H1 (cell line): Measurements from ENCODE around the gene TEX44. TPM values are rescaled to one million over a fixed set of nuclear protein-coding genes. Genes with fewer than 3 reads are reported as not detected.
A peak's percentile ranks its signal among the peaks of the same experiment; 100 is the strongest.

Source experiments
- CTCF ChIA-PET: fragments of 300-600 bp; sonication (Branson Sonifier 250); formaldehyde crosslinking; loops from one replicate; lab custom pipeline; 2021; ENCODE audit not compliant: partially characterized antibody; lab: Charles Lee
- POLR2A ChIA-PET: fragments of 300-600 bp; sonication (Branson Sonifier 250); formaldehyde crosslinking; loops from one replicate; lab custom pipeline; 2021; ENCODE audit warnings: inconsistent platforms; ENCODE audit not compliant: partially characterized antibody; lab: Charles Lee
- DNase-seq, 2 experiments: peaks; one replicate each; pipeline versions ENCODE4 v3.0.0 to v3.0.0-alpha.2; 2010 to 2022; ENCODE audit warnings: low spot score in 2 of 2, low read depth in 1 of 2, mixed read lengths in 1 of 2
- FAIRE-seq: peaks from 2 replicates; lab custom pipeline; 2011; peaks lifted over from hg19 to GRCh38; lab: Jason Lieb, UNC
- H2AFZ ChIP-seq: 2 replicates; pipeline ENCODE4 v1.8.1; 2012; ENCODE audit warnings: low read length, inconsistent platforms
- H2AK5ac ChIP-seq: 2 replicates; pipeline ENCODE4 v1.6.1; 2013; ENCODE audit warnings: low read depth, low read length
- H2BK120ac ChIP-seq: replicated peaks from 2 replicates; pipeline ENCODE3; 2013; ENCODE audit warnings: low read depth, low read length, inconsistent platforms
- H2BK12ac ChIP-seq: 2 replicates; pipeline ENCODE4 v1.6.1; 2013; ENCODE audit warnings: low read depth, low read length
- H2BK15ac ChIP-seq: 2 replicates; pipeline ENCODE4 v1.6.1; 2013; ENCODE audit warnings: low read length
- H2BK20ac ChIP-seq: 2 replicates; pipeline ENCODE4 v1.6.1; 2013; ENCODE audit warnings: low read length
- H2BK5ac ChIP-seq: 2 replicates; pipeline ENCODE4 v1.6.1; 2013; ENCODE audit warnings: low read depth, low read length
- H3K14ac ChIP-seq: 2 replicates; pipeline ENCODE4 v1.6.1; 2013; ENCODE audit warnings: inconsistent platforms; ENCODE audit not compliant: insufficient read length
- H3K18ac ChIP-seq: 2 replicates; pipeline ENCODE4 v1.6.1; 2013; ENCODE audit warnings: low read length; ENCODE audit errors: extremely low read depth
- H3K23ac ChIP-seq: 2 replicates; pipeline ENCODE4 v1.6.1; 2013; ENCODE audit warnings: inconsistent platforms; ENCODE audit not compliant: insufficient read length
- H3K23me2 ChIP-seq: 2 replicates; pipeline ENCODE4 v1.6.1; 2013; ENCODE audit warnings: low read depth, low read length
- H3K27ac ChIP-seq: 2 replicates; pipeline ENCODE4 v1.6.1; 2011; ENCODE audit warnings: low read depth, low read length, inconsistent platforms
- H3K27me3 ChIP-seq, 4 experiments: replicated peaks in 1 of 4; 1 replicate in 1 of 4; 2 replicates in 3 of 4; pipeline versions ENCODE4 v1.6.1 to v1.8.1; 2011 to 2013; ENCODE audit warnings: low read length in 3 of 4, mild to moderate bottlenecking in 3 of 4, inconsistent platforms in 2 of 4, mixed read lengths in 2 of 4, moderate library complexity in 1 of 4; ENCODE audit not compliant: control insufficient read depth in 3 of 4, insufficient read depth in 3 of 4; ENCODE audit errors: extremely low read depth in 1 of 4
- H3K36me3 ChIP-seq, 4 experiments: 2 replicates each; pipeline versions ENCODE4 v1.6.1 to v1.8.1; 2011 to 2013; ENCODE audit warnings: mild to moderate bottlenecking in 4 of 4, low read length in 3 of 4, moderate library complexity in 2 of 4, control low read depth in 1 of 4, inconsistent platforms in 1 of 4; ENCODE audit not compliant: insufficient read depth in 4 of 4, control insufficient read depth in 2 of 4
- H3K4ac ChIP-seq: replicated peaks from 2 replicates; pipeline ENCODE3; 2013; ENCODE audit warnings: low read length, low read depth, mixed read lengths, inconsistent platforms; ENCODE audit not compliant: insufficient read length
- H3K4me1 ChIP-seq, 4 experiments: replicated peaks in 1 of 4; 1 replicate in 1 of 4; 2 replicates in 3 of 4; pipeline versions ENCODE4 v1.6.1 to v1.8.1; 2011 to 2013; ENCODE audit warnings: low read length in 3 of 4, inconsistent platforms in 2 of 4, mixed read lengths in 1 of 4; ENCODE audit not compliant: insufficient read depth in 4 of 4, control insufficient read depth in 3 of 4
- H3K4me2 ChIP-seq, 2 experiments: 2 replicates each; pipeline versions ENCODE4 v1.6.1 to v1.8.1; 2011 to 2013; ENCODE audit warnings: low read depth in 2 of 2, low read length in 2 of 2, control low read depth in 1 of 2, inconsistent platforms in 1 of 2, mild to moderate bottlenecking in 1 of 2; ENCODE audit not compliant: insufficient read depth in 1 of 2
- H3K4me3 ChIP-seq, 4 experiments: fragments of 200-600, 300-600 bp in 1 of 4; sonication (generic), shearing (Covaris generic), sonication (Bioruptor Twin) in 1 of 4; 2 replicates each; pipeline versions ENCODE4 v1.5.1 to v1.8.1; 2011 to 2016; ENCODE audit warnings: low read length in 4 of 4, low read depth in 3 of 4, control low read depth in 2 of 4, inconsistent platforms in 2 of 4, mild to moderate bottlenecking in 2 of 4, mixed read lengths in 1 of 4, moderate library complexity in 1 of 4; ENCODE audit not compliant: insufficient read depth in 2 of 4; ENCODE audit errors: extremely low read depth in 1 of 4
- H3K56ac ChIP-seq: replicated peaks from 2 replicates; pipeline ENCODE3; 2013; ENCODE audit warnings: low read depth, mild to moderate bottlenecking, mixed read lengths, low read length, inconsistent platforms; ENCODE audit not compliant: insufficient read length
- H3K79me1 ChIP-seq: 2 replicates; pipeline ENCODE4 v1.6.1; 2013; ENCODE audit warnings: low read depth, low read length, control low read depth
- H3K79me2 ChIP-seq, 2 experiments: 2 replicates each; pipeline versions ENCODE4 v1.6.1 to v1.8.1; 2012 to 2013; ENCODE audit warnings: low read length in 2 of 2, mild to moderate bottlenecking in 2 of 2, inconsistent platforms in 1 of 2; ENCODE audit not compliant: insufficient read depth in 2 of 2, control insufficient read depth in 1 of 2
- H3K9ac ChIP-seq, 4 experiments: replicated peaks in 1 of 4; 1 replicate in 1 of 4; 2 replicates in 3 of 4; pipeline versions ENCODE4 v1.6.1 to v1.8.1; 2011 to 2013; ENCODE audit warnings: low read depth in 3 of 4, low read length in 3 of 4, control low read depth in 2 of 4, mild to moderate bottlenecking in 2 of 4, moderate library complexity in 2 of 4, inconsistent platforms in 1 of 4; ENCODE audit errors: extremely low read depth in 1 of 4
- H3K9me3 ChIP-seq, 2 experiments: 2 replicates each; pipeline versions ENCODE4 v1.6.1 to v1.8.1; 2012 to 2013; ENCODE audit warnings: mild to moderate bottlenecking in 2 of 2, moderate library complexity in 2 of 2, control low read depth in 1 of 2, inconsistent platforms in 1 of 2, low read depth in 1 of 2, low read length in 1 of 2, mixed read lengths in 1 of 2; ENCODE audit not compliant: insufficient read depth in 2 of 2
- H4K20me1 ChIP-seq, 2 experiments: replicated peaks in 1 of 2; 2 replicates each; pipeline versions ENCODE3 to v1.8.1; 2011 to 2013; ENCODE audit warnings: inconsistent platforms in 2 of 2, low read length in 2 of 2, mild to moderate bottlenecking in 1 of 2; ENCODE audit not compliant: insufficient read depth in 2 of 2, control insufficient read depth in 1 of 2
- H4K5ac ChIP-seq: 2 replicates; pipeline ENCODE4 v1.6.1; 2013; ENCODE audit warnings: low read length, low read depth, mixed read lengths, inconsistent platforms; ENCODE audit not compliant: insufficient read length
- H4K8ac ChIP-seq: 2 replicates; pipeline ENCODE4 v1.8.0; 2013; ENCODE audit warnings: mild to moderate bottlenecking, moderate library complexity, low read length, inconsistent platforms; ENCODE audit not compliant: insufficient read depth; ENCODE audit errors: extremely low read depth
- H4K91ac ChIP-seq: replicated peaks from 2 replicates; pipeline ENCODE3; 2013; ENCODE audit warnings: low read length, mixed read lengths, inconsistent platforms; ENCODE audit not compliant: insufficient read length
- ATF2 ChIP-seq: IDR thresholded peaks from 2 replicates; pipeline ENCODE4 v1.6.1; 2012; ENCODE audit warnings: low read length, inconsistent platforms
- EP300 ChIP-seq, 2 experiments: IDR thresholded peaks; 1 replicate in 1 of 2; 2 replicates in 1 of 2; pipeline ENCODE4 v1.6.1; 2011 to 2012; ENCODE audit warnings: low read depth in 2 of 2, low read length in 2 of 2, mild to moderate bottlenecking in 2 of 2, borderline replicate concordance in 1 of 2, inconsistent platforms in 1 of 2, moderate library complexity in 1 of 2
- GTF2F1 ChIP-seq: IDR thresholded peaks from 2 replicates; pipeline ENCODE4 v1.6.1; 2012; ENCODE audit warnings: low read depth, low read length, improper control_type of control experiment, borderline replicate concordance
- RXRA ChIP-seq: IDR thresholded peaks from 2 replicates; pipeline ENCODE4 v1.6.1; 2011; ENCODE audit warnings: low read depth, mild to moderate bottlenecking, low read length, moderate library complexity; ENCODE audit not compliant: insufficient read depth
- SP1 ChIP-seq: IDR thresholded peaks from 2 replicates; pipeline ENCODE4 v1.6.1; 2011; ENCODE audit warnings: low read depth, low read length
- TBP ChIP-seq: IDR thresholded peaks from 2 replicates; pipeline ENCODE4 v1.6.1; 2011; ENCODE audit warnings: low read depth, low read length, improper control_type of control experiment
- USF2 ChIP-seq: IDR thresholded peaks from 2 replicates; pipeline ENCODE4 v1.6.1; 2011; ENCODE audit warnings: low read length, improper control_type of control experiment
- WGBS, 2 experiments: shearing (Covaris generic) in 1 of 2; methylation state at CpG; one replicate each; pipeline versions ENCODE4 v1.1.6 to v1.1.7; 2013 to 2015; ENCODE audit warnings: low lambda C conversion rate in 2 of 2, mixed read lengths in 2 of 2, inconsistent platforms in 1 of 2, low coverage in 1 of 2, missing lambda C conversion rate in 1 of 2; ENCODE audit not compliant: insufficient replicate concordance in 2 of 2, insufficient coverage in 1 of 2, insufficient read length in 1 of 2; ENCODE audit errors: extremely low coverage in 1 of 2, missing lambda C conversion rate in 1 of 2; 5-methylcytosine and 5-hydroxymethylcytosine counted together
- polyA plus RNA-seq, 7 experiments: library from polyadenylated mRNA; depleted of rRNA in 3 of 7; stranded (reverse) in 5 of 7; unstranded in 2 of 7; fragments of >200 nt in 5 of 7; fragments of 200-250 nt in 2 of 7; gene quantifications; 1 replicate in 5 of 7; 2 replicates in 1 of 7; 4 replicates in 1 of 7; pipeline versions ENCODE4 v1.2.1 to v1.2.3, GENCODE V29; 2011 to 2013; ENCODE audit warnings: missing spikeins in 2 of 7, mixed read lengths in 2 of 7
- total RNA-seq: library from RNA; stranded (reverse); fragmentation: NEBNext Ultra II Directional; extraction: Animal tissue kit (Norgen Biotek cat#: 25700); gene quantifications from 2 replicates; pipeline ENCODE4 v1.2.1, GENCODE V29; 2021

Gene TEX44
- total and polyA plus RNA-seq, 2 of the 8 experiments (the other 6 are each of a cell fraction or from before 2014, with no cell fraction given) = not detected

GRCh38 chr2:231604685-231605606 is 12.3 kb downstream of the TEX44 start:
- Histone ChIP-seq H3K9ac (peak overlapping the region in 3 of 4 experiments; percentile 71 to 92 (median 86); a peak in 6 of 7 replicates), H3K18ac (peak overlapping the region; percentile 78), H2BK15ac (no peak overlapping the region), H3K27me3 (no peaks in the 10 kb centered on the region), H3K56ac (no peak overlapping the region), H4K20me1 (no peaks in the 10 kb centered on the region), H4K5ac (peak overlapping the region; percentile 34), H3K23ac (no peak overlapping the region), H3K9me3 (no peaks in the 10 kb centered on the region), H2AK5ac (0 out of 2 replicates have a peak overlapping the region, but pooled peaks have one; percentile 24), H3K4me2 (peak overlapping the region; percentile 51 to 73), H2AFZ (no peak overlapping the region), H3K23me2 (peaks cover 5% of the 10 kb centered on the region; the same call in 1 of the 2 replicates), H4K8ac (peak overlapping the region; percentile 84), H3K4me1 (peaks cover 6 to 29% (median 21%) of the 10 kb centered on the region in 4 experiments), H2BK5ac (peak overlapping the region; percentile 75; the same call in 1 of the 2 replicates), H2BK20ac (no peak overlapping the region), H3K79me2 (no peaks in the 10 kb centered on the region), H3K4ac (no peak overlapping the region), H4K91ac (peak overlapping the region; percentile 76), H3K14ac (peak overlapping the region; percentile 25), H2BK12ac (peak overlapping the region; percentile 95; the same call in 1 of the 2 replicates), H3K27ac (peak overlapping the region; percentile 94), H2BK120ac (peak overlapping the region; percentile 48), H3K4me3 (peak overlapping the region; percentile 25 to 56 (median 30); a peak in 7 of 8 replicates), H3K79me1 (no peaks in the 10 kb centered on the region), H3K36me3 (no peaks in the 10 kb centered on the region)
- DNase-seq (peak; percentile 93 to 99), FAIRE-seq (no peak)
- POLR2A ChIA-PET = interaction anchor here (0.7 to 16.4 kb wide), 24 partner anchors 9 to 141 kb away, joined by 3 to 223 read pairs (median 5); partner anchors contain the start of genes NCL and PTMA
- CTCF ChIA-PET = interaction anchor here (0.9 to 12.6 kb wide), 12 partner anchors 11 to 189 kb away, joined by 3 to 513 read pairs (median 4); no protein-coding TSS in a partner anchor
- WGBS, 2 experiments = 41% methylated on average over 25 of the region's 54 CpGs; no CpG with 5 or more reads in 1 of the 2 experiments
- TF ChIP-seq GTF2F1 = no peak
- TF ChIP-seq ATF2 = no peak
- TF ChIP-seq EP300 (IDR thresholded peaks at IDR 0.05; ENCODE audit: borderline replicate concordance in 1 of 2, low read depth in 2 of 2, low read length in 2 of 2) = peak in 1 of 2 experiments; percentile 30; a peak in 1 of 3 replicates
- no peak for TF ChIP-seq RXRA
- peak; percentile 60 for TF ChIP-seq TBP
- TF ChIP-seq SP1 = 0 out of 2 replicates have a peak, but pooled peaks have one; percentile 10
- TF ChIP-seq USF2 = no peak
